K562 (cell line): ENCODE data around the gene GNG14. TPM values are rescaled to one million over a fixed set of nuclear protein-coding genes. Genes with fewer than 3 reads are reported as not detected.

ENCODE experiments used
- CAMTA2 ChIP-seq: fragments of 250-450 bp; sonication (Bioruptor Pico); conservative IDR thresholded peaks from 2 replicates; pipeline ENCODE4 v1.5.1; 2022
- COPS2 ChIP-seq: fragments of 450-650 bp; conservative IDR thresholded peaks from 2 replicates; pipeline ENCODE4 v1.6.1; 2016; ENCODE audit warnings: mild to moderate bottlenecking, moderate library complexity
- EP300 ChIP-seq: IDR thresholded peaks from 2 replicates; pipeline ENCODE4 v1.6.1; 2012; ENCODE audit warnings: low read length, improper control_type of control experiment
- ERF ChIP-seq: fragments of 450-650 bp; formaldehyde crosslinking; IDR thresholded peaks from 2 replicates; pipeline ENCODE4 v1.4.0; 2020; ENCODE audit warnings: mild to moderate bottlenecking, mixed read lengths
- HDAC1 ChIP-seq, 2 experiments: fragments of 450-650 bp; IDR thresholded peaks; 2 replicates each; pipeline ENCODE4 v1.6.1; 2016 to 2017; ENCODE audit warnings: inconsistent platforms in 1 of 2, mild to moderate bottlenecking in 1 of 2, moderate library complexity in 1 of 2
- KAT7 ChIP-seq: sonication (generic); formaldehyde crosslinking; IDR thresholded peaks from 2 replicates; pipeline ENCODE4 v1.8.0; 2022; ENCODE audit warnings: missing genetic modification reagents, mild to moderate bottlenecking, borderline replicate concordance
- NCOR1 ChIP-seq: fragments of 450-650 bp; IDR thresholded peaks from 2 replicates; pipeline ENCODE4 v1.6.1; 2016; ENCODE audit warnings: mild to moderate bottlenecking, moderate library complexity
- NR3C1 ChIP-seq: sonication (generic); formaldehyde crosslinking; IDR thresholded peaks from 2 replicates; pipeline ENCODE4 v1.8.1; 2022; ENCODE audit warnings: missing genetic modification reagents
- POLR3A ChIP-seq: IDR thresholded peaks from 2 replicates; pipeline ENCODE4 v1.6.1; 2011; ENCODE audit warnings: borderline replicate concordance, mild to moderate bottlenecking, moderate library complexity; ENCODE audit not compliant: insufficient read length, insufficient read depth; ENCODE audit errors: extremely low read depth
- RBFOX2 ChIP-seq: fragments of 200-400 bp; formaldehyde crosslinking; IDR thresholded peaks from 2 replicates; pipeline ENCODE4 v1.6.1; 2017; ENCODE audit warnings: low read depth, mild to moderate bottlenecking, low read length, moderate library complexity
- RBM15 ChIP-seq: fragments of 200-400 bp; formaldehyde crosslinking; IDR thresholded peaks from 2 replicates; pipeline ENCODE4 v1.6.1; 2018; ENCODE audit warnings: mild to moderate bottlenecking, low read length, moderate library complexity; ENCODE audit not compliant: insufficient read depth
- SMAD3 ChIP-seq: fragments of 450-650 bp; formaldehyde crosslinking; conservative IDR thresholded peaks from 2 replicates; pipeline ENCODE4 v1.4.0; 2020; ENCODE audit warnings: mild to moderate bottlenecking
- THRAP3 ChIP-seq: fragments of 450-650 bp; IDR thresholded peaks from 2 replicates; pipeline ENCODE4 v1.6.1; 2016; ENCODE audit warnings: mild to moderate bottlenecking, inconsistent platforms, borderline replicate concordance
- TSHZ1 ChIP-seq: fragments of 250-450 bp; sonication (Bioruptor Pico); IDR thresholded peaks from 2 replicates; pipeline ENCODE4 v1.4.0; 2020; ENCODE audit warnings: mild to moderate bottlenecking, moderate library complexity
- ZHX1 ChIP-seq: fragments of 150-350 bp; conservative IDR thresholded peaks from 2 replicates; pipeline ENCODE4 v1.6.1; 2014; ENCODE audit warnings: low read length
- ZNF175 ChIP-seq: fragments of 200-800 bp; sonication (Bioruptor generic); IDR thresholded peaks from 2 replicates; pipeline ENCODE4 v1.6.1; 2016; ENCODE audit warnings: low read depth, mild to moderate bottlenecking, missing genetic modification characterization, missing compliant biosample characterization
- ZNF583 ChIP-seq: fragments of 250-450 bp; sonication (Bioruptor Pico); IDR thresholded peaks from 2 replicates; pipeline ENCODE4 v1.4.0; 2020
- ZNF780A ChIP-seq: fragments of 250-450 bp; sonication (Bioruptor Pico); IDR thresholded peaks from 2 replicates; pipeline ENCODE4 v1.5.0; 2021; ENCODE audit warnings: mild to moderate bottlenecking
- polyA plus RNA-seq, 8 experiments: library from polyadenylated mRNA; depleted of rRNA in 4 of 8; stranded (reverse) in 5 of 8; unstranded in 3 of 8; fragments of >200 nt; fragmentation: Nextera tagmentation in 2 of 8; fragmentation: Illumina TruSeq in 1 of 8; extraction: Ambion mirVana in 2 of 8; extraction: Trizol in 1 of 8; gene quantifications; 2 replicates each; pipeline versions ENCODE4 v1.2.1 to v1.2.3, GENCODE V29; 2011 to 2014; ENCODE audit warnings: inconsistent platforms in 1 of 8, missing spikeins in 1 of 8
- total RNA-seq, 7 experiments: library from RNA; depleted of rRNA in 6 of 7; stranded (reverse); fragments of >200 nt in 6 of 7; fragmentation: Illumina TruSeq in 2 of 7; extraction: Trizol in 2 of 7; gene quantifications; 2 replicates each; pipeline versions ENCODE4 v1.2.1 to v1.2.3, GENCODE V29; 2011 to 2021; ENCODE audit warnings: low replicate concordance in 1 of 7
- TF ChIP-seq, protein P1 (sequence below): fragments of 250-450 bp; sonication (Bioruptor Pico); IDR thresholded peaks from 2 replicates; pipeline ENCODE4 v1.8.0; 2021; ENCODE audit warnings: mild to moderate bottlenecking, moderate library complexity

The GNG14 gene
- total and polyA plus RNA-seq, 9 of the 15 experiments (the other 6 are each of a cell fraction or from before 2014, with no cell fraction given), result not detected

- TF ChIP-seq, protein P1, sequence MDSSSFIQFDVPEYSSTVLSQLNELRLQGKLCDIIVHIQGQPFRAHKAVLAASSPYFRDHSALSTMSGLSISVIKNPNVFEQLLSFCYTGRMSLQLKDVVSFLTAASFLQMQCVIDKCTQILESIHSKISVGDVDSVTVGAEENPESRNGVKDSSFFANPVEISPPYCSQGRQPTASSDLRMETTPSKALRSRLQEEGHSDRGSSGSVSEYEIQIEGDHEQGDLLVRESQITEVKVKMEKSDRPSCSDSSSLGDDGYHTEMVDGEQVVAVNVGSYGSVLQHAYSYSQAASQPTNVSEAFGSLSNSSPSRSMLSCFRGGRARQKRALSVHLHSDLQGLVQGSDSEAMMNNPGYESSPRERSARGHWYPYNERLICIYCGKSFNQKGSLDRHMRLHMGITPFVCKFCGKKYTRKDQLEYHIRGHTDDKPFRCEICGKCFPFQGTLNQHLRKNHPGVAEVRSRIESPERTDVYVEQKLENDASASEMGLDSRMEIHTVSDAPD (CRISPR knock-in tag), result no peak
- no peak for TF ChIP-seq POLR3A
- no peak for TF ChIP-seq RBM15
- no peak for TF ChIP-seq THRAP3
- TF ChIP-seq COPS2, result no peak
- TF ChIP-seq ZNF175 (CRISPR knock-in tag), result peak; percentile 79
- no peak for TF ChIP-seq NR3C1 (CRISPR knock-in tag)
- TF ChIP-seq ZNF780A (CRISPR knock-in tag), result no peak
- no peak for TF ChIP-seq EP300
- TF ChIP-seq ERF (CRISPR knock-in tag), result no peak
- TF ChIP-seq NCOR1, result no peak
- TF ChIP-seq KAT7 (CRISPR knock-in tag), result no peak
- TF ChIP-seq RBFOX2, result peak; percentile 87; the same call in 1 of the 2 replicates
- TF ChIP-seq TSHZ1 (CRISPR knock-in tag), result no peak
- TF ChIP-seq ZHX1, result no peak
- peak in 1 of 2 experiments; percentile 54; a peak in 2 of 4 replicates for TF ChIP-seq HDAC1 (IDR thresholded peaks at IDR 0.05)
- no peak for TF ChIP-seq CAMTA2 (CRISPR knock-in tag)
- TF ChIP-seq SMAD3, result no peak
- no peak for TF ChIP-seq ZNF583
Observed at GRCh38 chr19:12721656-12722565, 34.1 kb downstream of the GNG14 start (continued).
